GM12891 (cell line): ENCODE measurements around the gene FAM241B.

Experiments
- POLR2A ChIP-seq: IDR thresholded peaks from 2 replicates; pipeline ENCODE4 v1.6.1; 2011; ENCODE audit warnings: low read depth, low read length, control low read depth
- POLR2AphosphoS5 ChIP-seq: IDR thresholded peaks from 2 replicates; pipeline ENCODE4 v1.6.1; 2011; ENCODE audit warnings: low read depth, low read length, control low read depth

GRCh38 chr10:69636273-69636575 is 6.2 kb downstream of the FAM241B start:
- TF ChIP-seq POLR2A: no peak
- no peak for TF ChIP-seq POLR2AphosphoS5
